Activated T-cell treated with anti-CD3 and anti-CD28 coated beads, Interleukin-2, amount 50 U/mL, for 48 hours (primary cell): ENCODE data around the gene VTN.

Source experiments
- DNase-seq, 2 experiments: peaks; one replicate each; pipeline ENCODE4 v3.0.0-alpha.2; 2020

Gene VTN

DNA sequence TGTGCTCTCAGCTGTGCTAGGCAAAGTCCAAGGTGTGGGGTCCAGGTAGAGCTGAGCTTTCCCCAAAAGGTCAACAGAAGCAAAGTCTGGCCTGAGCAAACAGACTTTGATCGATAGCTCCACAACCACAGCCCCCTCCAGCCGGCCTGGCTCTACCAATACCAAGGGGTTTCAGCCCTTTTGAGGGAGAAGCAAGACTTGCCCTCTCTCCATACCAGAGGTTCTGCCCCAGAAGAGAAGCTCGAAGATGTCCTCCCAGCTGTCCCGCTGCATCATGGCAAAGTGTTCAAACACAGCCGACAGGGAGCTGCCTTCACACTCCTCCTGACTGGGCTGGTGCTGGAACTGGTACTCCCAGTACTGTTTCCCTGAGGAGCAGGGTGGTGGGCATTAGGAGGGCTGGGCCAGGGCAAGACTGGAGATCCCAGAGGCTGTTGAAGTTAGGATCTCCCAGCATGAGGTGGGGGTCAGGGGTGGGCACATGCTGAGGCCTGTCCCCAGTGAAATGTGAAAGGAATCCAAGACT, 1.7 kb downstream of the VTN start:
- DNase-seq = no peak

DNA sequence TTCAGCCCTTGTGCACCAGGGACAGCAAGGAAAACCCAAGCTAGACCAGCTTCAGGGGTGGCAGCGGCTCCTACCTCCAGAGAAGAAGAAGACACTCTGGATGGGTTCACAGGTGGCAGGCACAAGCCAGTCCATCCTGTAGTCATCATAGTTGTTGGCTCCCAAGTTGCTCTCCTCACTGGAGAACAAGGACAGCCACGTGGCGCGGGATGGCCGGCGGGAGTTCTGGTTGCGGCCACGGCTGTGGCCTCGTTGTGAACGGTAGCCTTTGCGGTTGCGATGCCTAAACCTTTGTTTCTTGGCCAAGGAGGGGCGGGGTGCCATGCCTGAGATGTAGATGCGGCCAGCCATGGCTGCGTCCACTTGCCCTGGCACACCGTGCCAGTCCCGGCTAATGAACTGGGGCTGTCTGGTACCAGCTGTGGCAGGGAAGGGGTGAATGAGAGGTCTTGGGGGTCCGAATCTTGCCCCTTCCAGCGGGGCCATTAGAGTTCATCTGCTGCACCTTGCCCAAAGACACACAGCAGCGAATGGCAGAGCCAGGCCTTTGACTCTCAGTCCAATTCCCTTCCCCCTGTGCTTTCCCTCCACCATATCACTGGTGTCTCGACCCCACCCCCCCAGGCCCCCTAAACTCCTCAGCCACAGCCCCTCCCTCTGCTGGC, 2.3 kb downstream of the VTN start:
- DNase-seq = no peak

DNA sequence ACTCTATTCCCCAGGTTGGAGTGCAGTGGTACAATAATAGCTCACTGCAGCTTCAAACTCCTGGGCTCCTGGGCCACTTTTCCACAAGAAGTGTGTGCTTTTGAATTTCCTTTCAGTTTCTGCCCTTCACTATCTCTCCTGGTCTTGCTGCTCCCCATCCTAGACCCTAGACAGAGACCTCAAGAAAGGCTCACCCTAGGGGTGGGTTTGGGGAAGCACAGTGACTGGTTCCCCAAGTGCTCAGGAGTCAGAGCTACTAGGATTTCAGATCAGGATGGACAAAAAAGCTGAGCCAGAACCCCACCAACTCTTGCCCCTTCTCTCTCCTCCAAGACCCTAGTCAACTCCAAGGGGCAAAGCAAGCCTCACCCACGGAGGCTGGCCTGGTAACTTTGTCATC, 3.5 kb downstream of the VTN start:
- DNase-seq = no peak

DNA sequence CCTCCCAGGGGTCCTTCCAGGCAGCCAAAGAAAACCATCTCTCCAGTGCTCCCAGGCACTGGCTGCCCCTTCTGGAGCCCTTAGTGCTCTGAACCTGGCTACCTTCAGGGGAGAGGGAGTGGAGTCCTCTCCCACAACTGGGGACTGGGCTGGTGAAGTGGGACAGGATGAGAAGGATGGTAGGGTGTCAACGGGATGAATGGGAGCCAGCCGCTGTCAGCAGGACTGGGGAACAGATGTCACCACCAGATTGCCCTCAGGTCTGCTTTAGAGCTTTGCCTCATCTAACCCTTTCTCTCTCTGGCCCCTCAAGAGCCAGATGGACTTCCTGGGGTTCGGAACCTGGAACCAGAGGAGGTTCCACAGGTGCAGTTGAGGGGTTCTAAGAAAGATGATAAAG, 4.6 kb downstream of the VTN start:
- no peak for DNase-seq

DNA sequence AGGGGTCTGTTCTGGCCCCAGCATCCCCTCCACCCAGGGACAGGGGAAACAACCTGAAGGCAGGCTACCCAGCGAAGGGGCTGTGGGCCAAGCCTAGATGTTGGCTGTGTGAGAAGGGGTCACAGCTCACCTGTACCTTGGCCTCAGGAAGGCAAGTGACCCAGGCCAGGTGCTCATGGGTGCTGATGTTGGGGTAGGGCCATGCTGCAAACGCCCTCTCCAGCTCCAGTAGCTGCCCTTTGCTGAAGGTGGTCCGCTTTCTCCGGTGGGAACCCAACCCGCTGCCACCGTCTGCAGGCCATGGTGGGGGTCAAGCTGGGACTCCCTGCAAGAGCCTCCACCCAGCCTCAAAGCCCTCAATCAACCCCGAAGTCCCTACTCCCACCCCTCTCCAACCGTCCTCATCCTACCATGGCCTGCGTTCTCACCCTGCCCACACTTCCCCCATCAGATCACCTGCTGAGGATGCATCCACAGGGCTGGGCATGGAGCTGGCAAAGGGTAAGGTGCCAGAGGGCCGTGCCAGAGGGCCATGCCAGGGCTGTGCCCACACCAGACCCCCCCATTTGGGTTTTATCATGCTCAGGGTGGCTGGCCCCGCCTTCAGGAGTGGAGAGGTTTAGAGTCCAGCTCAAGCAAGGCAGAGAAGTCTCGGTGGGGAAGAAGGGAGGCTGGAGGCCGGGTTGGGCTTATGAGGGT, 5.3 kb downstream of the VTN start, which contains the start of gene SEBOX:
SEBOX (minus strand) TSS at position 535 of the 699 bp plus-strand sequence; CDS start at position 487, 48 bp downstream.
- DNase-seq = no peak

DNA sequence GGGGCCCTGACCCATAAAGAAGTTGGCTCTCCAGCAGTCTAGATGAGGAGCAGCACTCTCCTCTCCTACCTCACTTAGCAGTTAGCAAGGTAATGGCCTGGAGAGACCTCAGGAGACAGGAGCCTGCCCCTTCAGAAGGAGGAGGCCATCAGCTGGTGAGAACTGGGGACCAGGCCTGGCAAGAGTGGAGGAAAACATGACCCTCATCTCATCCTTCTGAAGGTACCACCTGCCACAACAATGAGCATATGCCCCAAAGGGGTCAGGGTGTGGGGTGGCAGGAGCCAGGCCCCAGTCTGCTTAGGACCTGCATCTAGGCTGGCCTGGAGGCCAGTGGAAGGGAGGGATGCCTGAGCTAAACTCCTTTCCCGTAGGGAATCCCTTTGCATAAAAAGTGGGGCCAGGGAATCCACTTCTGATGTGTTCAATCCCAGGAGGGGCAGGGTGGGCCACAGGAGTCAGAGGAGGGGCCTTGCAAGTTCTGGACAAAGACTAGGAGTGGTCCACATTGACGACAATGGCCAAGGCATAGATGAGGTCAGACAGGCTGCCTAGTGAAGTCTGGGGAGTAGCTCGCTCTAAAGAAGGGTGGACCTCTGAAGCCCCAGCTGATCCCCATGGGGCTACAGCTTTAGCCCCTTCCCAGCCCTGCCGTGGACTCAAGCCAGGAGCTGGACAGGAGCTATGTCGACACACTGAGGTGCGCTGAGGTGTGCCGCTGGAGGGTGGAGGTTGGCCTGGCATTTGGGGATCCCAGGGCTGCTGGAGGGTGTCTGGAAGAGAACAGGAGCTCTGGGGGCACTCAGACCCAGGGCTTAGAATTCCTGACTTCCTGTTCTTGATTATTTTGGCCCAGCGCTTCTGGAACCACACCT, 6.1 kb downstream of the VTN start:
- DNase-seq = no peak

DNA sequence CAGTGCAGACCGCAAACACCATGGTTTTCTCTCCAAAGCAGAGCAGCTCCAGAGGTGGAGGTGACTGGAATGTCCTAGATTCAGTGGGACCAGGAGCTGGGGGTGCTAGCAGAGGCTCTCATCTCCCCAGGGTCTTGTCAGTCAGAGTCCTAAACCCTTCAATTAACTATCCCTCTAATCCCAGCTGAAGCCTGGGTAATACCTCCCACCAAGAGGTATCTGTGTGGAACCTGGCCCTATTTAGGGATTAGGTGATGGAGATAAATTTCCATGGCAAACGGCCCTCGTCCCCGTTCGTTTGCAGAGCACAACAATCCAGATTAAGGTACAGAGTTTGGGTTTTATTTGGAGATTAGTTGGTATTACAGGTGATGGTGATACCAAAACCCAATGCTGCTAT, 6.9 kb downstream of the VTN start:
- no peak for DNase-seq

DNA sequence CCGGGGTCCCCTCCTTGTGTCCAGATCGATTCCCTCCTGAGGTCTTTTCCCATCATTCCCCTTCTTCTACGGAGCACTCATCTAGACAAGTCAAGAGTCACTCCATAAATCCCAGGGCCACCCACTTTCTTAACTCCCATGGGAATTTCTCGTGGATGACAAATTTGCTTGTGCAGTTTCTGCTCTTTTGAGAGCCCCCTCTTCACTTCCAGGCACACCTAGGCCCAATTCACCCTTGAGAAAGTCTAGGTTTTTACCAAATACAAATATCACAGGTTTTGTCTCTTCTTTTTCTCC, 12.3 kb downstream of the VTN start:
- no peak for DNase-seq

DNA sequence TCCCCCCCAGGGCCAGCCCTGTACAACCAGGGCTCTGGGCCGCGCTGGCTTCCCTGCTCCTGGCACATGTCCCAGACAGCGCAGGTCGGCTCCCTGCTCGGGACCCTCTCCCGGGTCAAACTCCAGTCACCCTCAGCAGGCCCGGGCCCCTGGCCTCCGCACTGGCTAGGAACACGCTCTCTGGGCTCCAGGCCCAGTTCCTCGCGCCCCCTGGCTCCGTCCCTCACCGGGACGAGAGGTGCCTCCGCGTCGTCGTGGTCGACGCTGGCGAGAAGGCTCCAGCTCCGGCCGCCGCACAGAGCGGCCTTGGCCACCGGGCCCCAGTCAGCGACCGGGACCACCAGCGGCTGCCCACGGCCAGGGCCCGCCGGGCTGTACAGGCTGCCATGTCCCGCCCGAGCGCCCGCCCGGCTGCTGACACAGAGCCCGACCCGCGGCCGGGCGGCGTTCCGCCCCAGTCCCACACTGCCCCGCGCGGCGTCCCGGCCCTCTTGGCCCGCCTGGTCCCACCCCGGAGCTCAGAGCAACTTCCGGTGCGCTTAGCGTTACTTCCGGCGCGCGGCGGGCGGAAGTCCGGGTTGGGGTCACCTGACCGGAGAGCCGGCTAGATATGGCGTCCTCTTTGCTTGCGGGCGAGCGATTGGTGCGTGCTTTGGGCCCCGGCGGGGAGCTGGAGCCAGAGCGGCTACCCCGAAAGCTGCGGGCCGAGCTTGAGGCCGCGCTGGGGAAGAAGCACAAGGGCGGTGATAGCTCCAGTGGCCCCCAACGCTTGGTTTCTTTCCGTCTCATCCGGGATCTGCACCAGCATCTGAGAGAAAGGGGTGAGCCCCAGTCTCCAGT, 12.8 kb downstream of the VTN start, which contains the start of gene POLDIP2:
POLDIP2 (minus strand) TSS at position 467 of the 840 bp plus-strand sequence; CDS start at position 388, 79 bp downstream.
- DNase-seq = peak; percentile 95 to 97

DNA sequence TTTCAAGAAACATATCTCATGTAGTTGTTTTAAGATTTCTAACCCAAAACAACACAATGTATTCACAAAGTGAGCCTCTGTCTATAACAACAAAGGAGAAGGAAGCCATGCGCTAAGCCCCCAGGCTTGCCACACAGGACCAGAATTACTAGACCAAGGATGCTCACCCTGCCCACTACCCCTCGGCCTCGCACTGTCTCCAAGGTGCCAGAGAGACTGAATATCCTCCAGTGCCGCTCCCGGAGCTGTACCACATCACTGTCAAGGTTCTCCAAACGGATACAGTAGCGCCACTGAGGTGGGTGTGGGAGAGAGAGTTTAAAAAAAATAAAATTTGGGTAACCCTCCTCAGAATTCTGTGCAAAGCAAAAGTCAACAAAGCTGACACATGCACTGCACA, 19.8 kb downstream of the VTN start:
- no peak for DNase-seq

DNA sequence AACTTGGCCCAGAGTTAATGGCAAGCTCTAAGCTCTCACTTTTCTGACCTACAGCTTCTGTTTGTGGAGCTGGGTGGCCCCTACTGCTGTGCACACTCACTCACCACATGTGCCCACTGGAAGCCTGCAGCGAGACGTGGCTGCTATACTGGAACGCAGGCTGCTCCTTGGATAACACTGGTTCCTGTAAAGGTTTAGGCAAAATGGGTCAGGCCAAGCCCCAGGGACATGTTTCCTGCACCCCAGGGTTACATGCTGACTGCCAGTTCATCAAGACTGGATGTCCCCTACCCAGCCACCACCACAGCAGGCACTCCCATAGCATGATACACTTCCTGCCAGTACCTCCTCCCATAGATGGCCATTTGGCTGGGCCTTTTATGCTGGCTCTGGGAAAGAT, 21.1 kb downstream of the VTN start:
- no peak for DNase-seq

DNA sequence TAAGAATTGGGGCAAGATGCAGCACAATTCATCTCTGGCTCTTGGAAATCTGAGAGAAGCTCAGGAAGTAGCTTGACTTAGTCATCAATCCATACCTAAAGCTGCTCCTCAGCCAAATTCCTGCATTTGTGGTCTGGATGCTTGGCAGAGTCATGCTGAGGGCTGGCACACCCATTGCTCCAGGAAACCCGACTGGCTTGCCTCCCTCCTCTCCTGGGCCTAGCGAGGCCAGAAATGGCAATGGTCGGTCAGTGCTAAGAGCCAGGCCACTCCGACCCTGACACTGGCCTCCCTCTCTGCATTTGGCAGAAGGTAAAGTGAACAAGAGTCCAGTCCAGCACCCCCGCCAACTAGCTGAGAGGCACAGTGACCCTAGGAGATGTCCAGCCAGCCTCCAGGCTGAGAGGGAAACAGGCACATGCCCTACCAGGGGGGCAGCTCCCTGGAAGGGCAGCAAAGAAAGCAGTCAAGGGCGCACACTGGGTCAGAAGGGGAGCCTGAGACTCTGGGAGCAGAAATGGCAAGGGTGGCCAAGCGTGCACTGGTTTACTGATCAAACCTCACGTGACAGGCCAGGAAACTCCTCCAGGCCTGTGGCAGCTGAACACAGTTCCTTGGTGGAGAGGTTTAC, 22.7 kb downstream of the VTN start:
- DNase-seq = no peak

DNA sequence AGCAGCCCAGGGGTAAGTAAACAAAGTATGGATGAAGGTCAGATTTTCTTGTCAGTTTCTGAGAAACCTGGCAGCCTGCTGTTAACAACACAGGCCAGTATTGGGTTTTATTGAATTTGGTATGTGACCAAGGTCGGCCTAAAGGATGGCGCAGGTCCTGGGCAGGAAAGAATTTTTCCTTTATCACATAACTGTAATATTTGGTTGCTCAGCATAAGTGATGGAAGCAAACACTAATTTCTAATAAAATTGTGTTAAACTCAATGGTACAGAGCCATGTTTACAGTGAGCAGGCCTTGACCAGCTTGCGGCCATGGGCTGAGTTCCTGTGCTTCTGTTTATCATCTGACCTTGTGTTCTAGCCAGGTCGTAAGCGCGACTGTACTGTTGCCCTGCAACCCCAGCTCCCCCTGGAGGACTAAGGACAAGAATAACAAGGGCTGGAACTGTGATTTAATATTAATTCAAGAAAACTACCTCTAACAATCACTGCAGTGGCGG, 23.3 kb downstream of the VTN start:
- no peak for DNase-seq

DNA sequence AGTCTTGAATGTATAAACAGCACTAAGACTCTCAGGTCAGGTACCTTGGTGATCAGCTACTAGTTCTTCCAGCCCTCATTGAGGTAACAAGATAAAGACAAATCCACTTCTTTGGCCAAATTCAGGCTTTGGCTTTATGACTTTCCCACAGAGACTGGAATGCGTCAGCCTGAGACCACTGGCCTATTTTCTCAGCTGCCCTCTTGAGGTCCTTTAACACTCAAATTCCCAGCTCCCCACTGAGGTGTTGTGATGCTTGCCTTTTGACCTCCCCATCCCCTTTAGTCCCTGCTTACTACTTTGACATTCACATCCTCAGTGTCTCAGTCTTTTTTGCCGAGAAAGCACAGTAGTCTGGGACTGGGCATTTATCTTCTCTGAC, 23.9 kb downstream of the VTN start:
- DNase-seq = no peak

DNA sequence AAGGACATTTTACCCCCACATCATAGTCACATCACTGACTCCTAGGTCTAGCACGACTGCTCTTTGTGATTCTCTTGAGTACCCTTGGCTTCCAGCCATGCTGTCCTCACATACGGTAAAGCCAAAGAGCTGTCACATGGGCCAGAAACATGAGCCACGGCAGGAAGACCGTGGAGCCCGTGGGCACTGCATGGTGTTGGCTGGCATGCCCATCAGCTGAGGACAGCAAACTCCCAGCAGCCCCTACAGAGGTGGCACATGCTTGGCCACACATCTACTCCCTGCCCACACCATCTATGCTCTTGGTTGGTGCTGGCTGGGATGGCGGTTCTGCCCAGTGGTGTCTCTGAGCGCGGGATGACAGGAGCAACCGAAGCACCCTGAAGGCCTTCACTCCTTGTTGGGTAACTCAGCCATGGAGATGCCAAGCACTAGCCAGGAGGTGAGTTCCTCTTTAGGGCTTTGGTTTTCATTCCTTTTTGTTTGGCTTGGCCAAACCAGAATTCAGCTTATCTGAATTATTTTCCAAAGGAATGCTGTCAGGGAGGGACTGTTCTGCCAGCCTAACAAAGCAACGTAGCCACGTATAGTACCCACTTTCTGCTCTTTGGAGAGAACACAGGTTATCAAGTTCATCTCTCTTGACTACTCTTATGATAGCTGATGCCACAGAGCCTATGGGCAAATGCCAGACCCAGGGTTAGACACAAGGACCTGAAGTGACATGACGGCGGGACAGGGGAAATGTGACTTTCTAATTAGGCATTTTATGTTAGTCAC, 24.5 kb downstream of the VTN start:
- no peak for DNase-seq

DNA sequence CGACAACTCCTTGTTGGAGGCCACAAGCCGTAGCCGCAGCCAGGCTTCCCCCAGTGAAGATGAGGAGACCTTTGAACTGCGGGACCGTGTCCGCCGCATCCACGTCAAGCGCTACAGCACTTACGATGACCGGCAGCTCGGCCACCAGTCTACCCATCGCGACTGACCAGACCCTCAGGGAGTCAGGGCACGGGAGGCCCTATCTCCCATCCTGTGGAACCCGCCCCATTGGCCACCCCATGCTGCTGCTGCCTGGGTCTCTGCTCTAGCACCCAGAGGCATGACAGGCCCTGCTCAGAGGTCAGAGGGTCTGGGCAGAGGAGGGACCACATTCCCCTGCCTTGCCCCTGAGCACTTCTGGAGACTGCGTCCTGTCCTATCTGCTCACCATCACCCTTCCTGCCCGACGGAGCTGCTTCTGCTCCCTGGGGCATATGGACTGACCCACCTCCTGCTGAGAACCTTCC, 25.6 kb downstream of the VTN start:
- no peak for DNase-seq

DNA sequence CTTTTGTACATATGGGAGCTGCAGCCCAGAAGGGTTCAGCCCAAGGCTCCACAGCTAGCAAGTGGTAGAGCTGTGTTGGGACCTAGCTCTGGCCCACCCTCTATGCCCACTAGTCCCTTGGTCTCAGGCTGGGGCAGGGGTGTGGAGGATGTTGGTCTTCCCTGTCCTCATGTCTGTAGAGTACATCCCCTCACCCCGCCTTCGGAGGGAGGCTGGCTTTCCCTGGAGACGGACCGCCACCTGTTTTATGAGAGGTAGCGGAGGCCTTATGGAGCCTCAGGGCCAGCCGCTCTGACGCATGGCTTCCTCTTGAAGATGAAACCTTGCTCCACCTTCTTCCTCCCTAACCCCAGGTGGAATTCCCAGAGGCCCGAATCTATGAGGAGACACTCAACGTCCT, 26.1 kb downstream of the VTN start:
- DNase-seq = no peak

DNA sequence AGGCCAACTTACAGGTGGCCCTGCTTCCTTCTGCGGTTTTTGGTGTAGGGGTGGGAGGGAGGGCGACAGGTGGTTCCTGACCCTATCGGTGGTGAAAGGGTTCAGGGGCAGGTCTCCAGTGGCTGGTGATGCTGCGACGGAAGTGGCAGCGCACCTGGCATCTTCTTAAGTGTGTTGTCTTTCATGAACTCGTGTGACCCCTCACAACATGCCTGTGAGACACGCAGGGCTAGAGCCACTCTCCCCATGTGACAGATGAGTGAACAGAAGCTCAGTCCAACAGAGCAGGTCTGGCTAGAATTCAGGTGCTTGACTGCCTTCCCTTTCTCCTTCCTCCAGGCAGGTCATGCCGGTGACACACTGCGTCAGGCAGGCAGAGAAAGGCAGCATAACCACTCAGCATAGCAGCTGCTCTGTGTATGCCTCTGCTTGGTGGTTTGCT, 26.6 kb downstream of the VTN start:
- DNase-seq = no peak

DNA sequence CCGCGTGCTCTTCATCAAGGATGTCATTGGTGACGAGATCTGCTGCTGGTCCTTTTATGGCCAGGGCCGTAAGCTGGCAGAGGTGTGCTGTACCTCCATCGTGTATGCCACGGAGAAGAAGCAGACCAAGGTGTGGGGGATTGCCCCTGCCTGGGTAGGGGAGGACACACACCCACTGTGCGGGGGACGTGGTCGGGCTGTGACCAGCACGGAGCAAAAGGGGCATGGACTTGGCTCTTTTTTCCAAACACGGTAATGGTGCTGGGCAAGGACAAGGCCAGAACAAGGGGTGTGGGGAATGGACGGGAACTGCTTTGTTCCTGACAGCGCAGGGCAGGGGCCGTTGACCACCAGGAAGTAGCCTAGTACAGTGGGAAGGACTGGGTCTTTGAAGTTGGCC, 27.8 kb downstream of the VTN start:
- DNase-seq = no peak

DNA sequence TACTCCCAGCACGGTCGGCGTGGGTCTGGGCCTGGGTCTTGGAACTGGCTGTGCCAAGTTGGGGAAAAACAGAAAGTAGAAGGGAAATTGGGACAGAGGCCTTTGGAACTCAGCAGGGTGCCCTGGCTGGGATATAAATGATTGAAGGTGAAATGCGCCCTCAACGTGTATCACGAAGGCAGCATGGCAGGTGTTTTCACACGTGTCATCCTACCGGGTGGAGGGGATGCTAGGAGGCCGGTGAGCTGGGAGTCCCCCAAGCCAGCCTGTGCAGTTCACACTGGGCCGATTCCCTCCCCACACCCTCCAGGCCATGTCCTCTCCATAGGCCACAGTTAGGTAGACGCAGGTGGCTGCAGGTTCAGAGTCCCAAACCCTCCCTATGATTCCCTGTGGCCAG, 28.6 kb downstream of the VTN start:
- DNase-seq = no peak

DNA sequence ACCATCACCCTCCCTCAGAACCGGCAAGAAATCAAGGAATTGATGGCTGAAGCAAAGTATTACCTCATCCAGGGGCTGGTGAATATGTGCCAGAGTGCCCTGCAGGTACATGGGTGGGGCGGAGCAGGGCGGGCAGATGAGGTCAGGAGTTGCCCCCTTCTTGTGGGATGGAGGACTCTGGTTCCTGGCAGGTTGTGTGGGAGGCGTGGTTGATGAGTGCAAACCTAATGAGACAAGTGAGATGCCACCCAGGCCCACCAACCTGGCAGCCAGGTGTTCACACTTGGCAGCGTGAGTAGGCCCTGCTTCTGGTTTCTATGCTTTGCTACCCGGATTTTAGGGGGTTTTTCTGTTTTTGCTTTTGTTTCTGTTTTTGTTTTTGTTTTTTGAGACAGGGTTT, 29.7 kb downstream of the VTN start:
- no peak for DNase-seq
